ENCODE measurements around the gene RNASE12.

Gene RNASE12

DNA sequence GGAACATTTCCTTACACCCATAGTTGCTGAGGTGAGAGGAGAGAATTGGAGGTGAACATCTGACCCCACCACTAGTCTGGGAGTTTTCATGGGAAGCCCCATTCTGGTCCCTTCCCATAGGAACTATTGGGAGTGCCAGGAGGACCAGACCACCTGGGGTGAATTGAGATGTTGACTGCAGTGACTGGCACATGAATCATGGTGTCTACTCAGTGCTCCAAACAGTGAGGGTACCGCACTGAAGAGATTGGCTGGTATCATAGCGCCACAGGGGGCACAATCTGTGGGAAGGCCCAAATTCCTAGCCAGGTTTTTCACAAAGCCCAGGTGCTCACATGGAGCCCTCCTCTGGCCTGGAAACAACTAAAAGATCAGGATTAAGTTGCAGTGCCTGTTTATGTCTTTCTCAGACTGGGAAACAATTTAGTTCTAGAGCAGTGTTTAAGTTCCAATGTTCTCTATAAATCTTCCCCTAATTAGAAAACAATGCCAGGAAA, 26.6 kb downstream of the RNASE12 start:
- H3K4me3 ChIP-seq (ENCODE audit: low read depth, low read length): no peak overlapping the region
- DNase-seq (ENCODE audit: low read depth): no peak
- TF ChIP-seq, protein P1, sequence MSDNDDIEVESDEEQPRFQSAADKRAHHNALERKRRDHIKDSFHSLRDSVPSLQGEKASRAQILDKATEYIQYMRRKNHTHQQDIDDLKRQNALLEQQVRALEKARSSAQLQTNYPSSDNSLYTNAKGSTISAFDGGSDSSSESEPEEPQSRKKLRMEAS (IDR thresholded peaks at IDR 0.05; ENCODE audit: low read depth, low read length): no peak
- no peak for TF ChIP-seq MYC (IDR thresholded peaks at IDR 0.05; ENCODE audit: low read depth, low read length)
- no peak for TF ChIP-seq POLR2A (IDR thresholded peaks at IDR 0.05; ENCODE audit: extremely low read depth, insufficient read length)
- TF ChIP-seq, protein P2, sequence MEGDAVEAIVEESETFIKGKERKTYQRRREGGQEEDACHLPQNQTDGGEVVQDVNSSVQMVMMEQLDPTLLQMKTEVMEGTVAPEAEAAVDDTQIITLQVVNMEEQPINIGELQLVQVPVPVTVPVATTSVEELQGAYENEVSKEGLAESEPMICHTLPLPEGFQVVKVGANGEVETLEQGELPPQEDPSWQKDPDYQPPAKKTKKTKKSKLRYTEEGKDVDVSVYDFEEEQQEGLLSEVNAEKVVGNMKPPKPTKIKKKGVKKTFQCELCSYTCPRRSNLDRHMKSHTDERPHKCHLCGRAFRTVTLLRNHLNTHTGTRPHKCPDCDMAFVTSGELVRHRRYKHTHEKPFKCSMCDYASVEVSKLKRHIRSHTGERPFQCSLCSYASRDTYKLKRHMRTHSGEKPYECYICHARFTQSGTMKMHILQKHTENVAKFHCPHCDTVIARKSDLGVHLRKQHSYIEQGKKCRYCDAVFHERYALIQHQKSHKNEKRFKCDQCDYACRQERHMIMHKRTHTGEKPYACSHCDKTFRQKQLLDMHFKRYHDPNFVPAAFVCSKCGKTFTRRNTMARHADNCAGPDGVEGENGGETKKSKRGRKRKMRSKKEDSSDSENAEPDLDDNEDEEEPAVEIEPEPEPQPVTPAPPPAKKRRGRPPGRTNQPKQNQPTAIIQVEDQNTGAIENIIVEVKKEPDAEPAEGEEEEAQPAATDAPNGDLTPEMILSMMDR (IDR thresholded peaks at IDR 0.05; ENCODE audit: low read depth, low read length): no peak

DNA sequence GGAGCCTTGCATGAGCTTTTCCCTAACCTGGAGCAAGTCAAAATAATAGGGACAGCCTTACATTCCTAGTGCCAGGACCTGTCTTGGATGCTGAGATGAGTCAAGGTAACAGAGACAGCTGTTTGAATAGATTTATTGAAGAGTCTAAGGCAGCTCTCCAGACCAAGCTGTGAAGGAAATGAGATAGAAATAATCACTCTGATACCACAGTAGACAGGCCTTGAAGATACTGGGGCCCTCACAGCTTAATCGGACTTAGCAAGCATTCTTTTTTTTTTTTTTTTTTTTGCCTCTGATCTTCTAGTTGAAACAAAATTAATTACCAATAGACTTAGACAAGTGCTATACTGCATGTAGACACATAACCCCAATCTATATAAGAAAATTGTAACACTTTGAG, 27.2 kb downstream of the RNASE12 start:
- no peak for DNase-seq (ENCODE audit: low read depth)
- no peak overlapping the region for H3K4me3 ChIP-seq (ENCODE audit: low read depth, low read length)
- TF ChIP-seq, protein P1 (IDR thresholded peaks at IDR 0.05; ENCODE audit: low read depth, low read length): no peak
- TF ChIP-seq MYC (IDR thresholded peaks at IDR 0.05; ENCODE audit: low read depth, low read length): no peak
- TF ChIP-seq, protein P2 (IDR thresholded peaks at IDR 0.05; ENCODE audit: low read depth, low read length): no peak
- no peak for TF ChIP-seq POLR2A (IDR thresholded peaks at IDR 0.05; ENCODE audit: extremely low read depth, insufficient read length)

DNA sequence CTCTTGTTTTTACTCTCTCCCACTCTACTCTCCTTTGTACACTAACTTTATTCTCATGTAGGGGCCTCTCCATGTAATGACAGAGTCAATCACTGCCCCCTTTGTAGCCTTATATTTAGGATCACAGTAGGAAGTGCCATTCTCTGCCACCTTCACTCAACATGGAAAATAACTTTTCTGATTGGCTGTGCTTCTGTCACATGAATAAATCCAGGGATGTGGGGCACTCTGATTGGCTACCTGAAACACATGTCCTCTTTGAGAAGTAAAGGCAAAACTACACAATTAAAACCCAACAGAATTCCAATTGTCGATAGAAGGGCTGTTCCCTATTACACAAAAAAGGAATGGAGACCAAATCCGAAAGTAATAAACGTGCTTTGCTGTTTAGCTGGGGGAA, 30.2 kb downstream of the RNASE12 start, which contains the start of gene RNASE9:
RNASE9 (minus strand) TSS at position 87 of the 400 bp plus-strand sequence.
- TF ChIP-seq MYC (IDR thresholded peaks at IDR 0.05; ENCODE audit: low read depth, low read length) (no peak), POLR2A (IDR thresholded peaks at IDR 0.05; ENCODE audit: extremely low read depth, insufficient read length) (no peak)
- TF ChIP-seq, protein P1 (IDR thresholded peaks at IDR 0.05; ENCODE audit: low read depth, low read length): no peak
- TF ChIP-seq, protein P2 (IDR thresholded peaks at IDR 0.05; ENCODE audit: low read depth, low read length): no peak
- H3K4me3 ChIP-seq (ENCODE audit: low read depth, low read length): no peak within 1 kb of the TSS
- no peak for DNase-seq (ENCODE audit: low read depth)

DNA sequence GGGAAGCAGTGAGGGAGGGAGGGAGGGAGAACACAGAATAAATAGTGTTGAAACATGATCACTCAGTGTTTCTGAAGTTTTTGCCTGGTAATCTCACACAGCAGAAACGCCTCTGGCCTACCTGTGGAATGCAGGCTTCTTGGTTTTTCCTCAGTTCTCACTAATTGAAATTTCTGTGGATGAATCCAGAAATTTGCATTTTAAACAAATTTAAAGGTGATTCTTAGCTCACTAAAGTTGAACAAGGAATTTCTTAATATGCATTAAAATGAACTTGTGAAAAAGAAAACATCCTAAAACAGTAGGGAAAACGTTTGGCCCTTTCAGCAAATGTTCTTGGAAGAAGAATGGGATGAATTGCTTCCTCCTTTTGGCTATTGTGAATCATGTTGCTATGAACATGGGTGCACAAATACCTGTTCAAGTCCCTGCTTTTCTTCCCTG, 31.7 kb downstream of the RNASE12 start:
- H3K4me3 ChIP-seq (ENCODE audit: low read depth, low read length): no peak overlapping the region
- TF ChIP-seq, protein P1 (IDR thresholded peaks at IDR 0.05; ENCODE audit: low read depth, low read length): no peak
- TF ChIP-seq, protein P2 (IDR thresholded peaks at IDR 0.05; ENCODE audit: low read depth, low read length): no peak
- TF ChIP-seq POLR2A (IDR thresholded peaks at IDR 0.05; ENCODE audit: extremely low read depth, insufficient read length): no peak
- no peak for TF ChIP-seq MYC (IDR thresholded peaks at IDR 0.05; ENCODE audit: low read depth, low read length)
- DNase-seq (ENCODE audit: low read depth): no peak

DNA sequence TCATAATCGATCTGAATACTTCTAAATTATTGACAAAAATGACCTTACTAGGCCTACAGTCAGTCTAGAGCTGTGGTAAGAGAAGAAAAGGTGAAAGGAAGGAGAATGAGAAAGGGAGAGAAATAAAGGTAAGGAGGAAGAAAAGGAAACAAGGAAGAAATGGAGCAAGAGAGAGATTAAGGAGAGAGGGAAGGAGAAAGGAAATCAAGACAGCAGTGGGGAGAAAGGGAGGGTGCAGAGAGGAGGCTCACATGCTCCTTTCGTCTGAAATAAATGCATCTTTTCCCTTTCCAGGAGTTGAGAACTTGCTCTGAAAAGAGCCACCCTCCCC, 34.0 kb downstream of the RNASE12 start:
- no peak for DNase-seq (ENCODE audit: low read depth)
- no peak overlapping the region for H3K4me3 ChIP-seq (ENCODE audit: low read depth, low read length)
- TF ChIP-seq, protein P2 (IDR thresholded peaks at IDR 0.05; ENCODE audit: low read depth, low read length): no peak
- TF ChIP-seq POLR2A (IDR thresholded peaks at IDR 0.05; ENCODE audit: extremely low read depth, insufficient read length) (no peak), MYC (IDR thresholded peaks at IDR 0.05; ENCODE audit: low read depth, low read length) (no peak)
- TF ChIP-seq, protein P1 (IDR thresholded peaks at IDR 0.05; ENCODE audit: low read depth, low read length): no peak

Data from NB4 (cell line).